ENCODE data around the gene CPSF6.

DNA sequence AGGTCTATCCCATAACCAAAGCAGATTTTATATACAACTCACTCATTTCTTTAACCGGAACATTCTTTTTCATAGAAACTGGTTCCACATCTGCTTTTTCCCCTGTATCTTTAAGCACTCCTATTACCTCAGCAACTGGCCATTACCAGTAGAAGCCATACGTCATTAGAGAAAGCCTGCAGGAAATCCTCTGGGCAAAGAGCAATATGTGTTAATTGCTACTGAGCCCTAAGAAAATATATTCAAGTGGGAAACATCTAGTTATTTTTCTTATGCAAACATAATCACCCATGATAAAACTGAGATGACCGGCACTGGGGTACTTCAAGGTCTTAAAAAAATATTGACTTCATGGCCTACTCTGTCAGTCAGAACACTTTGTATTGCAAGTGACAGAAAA lies 28.2 kb upstream of the CPSF6 start:
- TF ChIP-seq POLR2A (IDR thresholded peaks at IDR 0.05) = no peak
- TF ChIP-seq, protein P1, sequence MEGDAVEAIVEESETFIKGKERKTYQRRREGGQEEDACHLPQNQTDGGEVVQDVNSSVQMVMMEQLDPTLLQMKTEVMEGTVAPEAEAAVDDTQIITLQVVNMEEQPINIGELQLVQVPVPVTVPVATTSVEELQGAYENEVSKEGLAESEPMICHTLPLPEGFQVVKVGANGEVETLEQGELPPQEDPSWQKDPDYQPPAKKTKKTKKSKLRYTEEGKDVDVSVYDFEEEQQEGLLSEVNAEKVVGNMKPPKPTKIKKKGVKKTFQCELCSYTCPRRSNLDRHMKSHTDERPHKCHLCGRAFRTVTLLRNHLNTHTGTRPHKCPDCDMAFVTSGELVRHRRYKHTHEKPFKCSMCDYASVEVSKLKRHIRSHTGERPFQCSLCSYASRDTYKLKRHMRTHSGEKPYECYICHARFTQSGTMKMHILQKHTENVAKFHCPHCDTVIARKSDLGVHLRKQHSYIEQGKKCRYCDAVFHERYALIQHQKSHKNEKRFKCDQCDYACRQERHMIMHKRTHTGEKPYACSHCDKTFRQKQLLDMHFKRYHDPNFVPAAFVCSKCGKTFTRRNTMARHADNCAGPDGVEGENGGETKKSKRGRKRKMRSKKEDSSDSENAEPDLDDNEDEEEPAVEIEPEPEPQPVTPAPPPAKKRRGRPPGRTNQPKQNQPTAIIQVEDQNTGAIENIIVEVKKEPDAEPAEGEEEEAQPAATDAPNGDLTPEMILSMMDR (IDR thresholded peaks at IDR 0.05) = no peak
- no peak for TF ChIP-seq POLR2AphosphoS5 (IDR thresholded peaks at IDR 0.05)
- TF ChIP-seq EP300 (IDR thresholded peaks at IDR 0.05) = no peak

Data from sigmoid colon (tissue), 4 donors.